Neuron (in vitro differentiated cells): ENCODE measurements around the gene TOR1AIP2.
"Not testable (repeated sequence)": the region's sequence is repeated elsewhere in the genome, so short reads cannot be mapped to it uniquely, and the experiment has no call there.

Experiments used
- H2AFZ ChIP-seq: one replicate; pipeline ENCODE4 v1.6.1; 2013; ENCODE audit warnings: low read depth, mild to moderate bottlenecking, inconsistent platforms, low read length, moderate library complexity
- H3K27me3 ChIP-seq: one replicate; pipeline ENCODE4 v1.6.1; 2013; ENCODE audit warnings: low read length; ENCODE audit not compliant: insufficient read depth
- H3K36me3 ChIP-seq: one replicate; pipeline ENCODE4 v1.6.1; 2013; ENCODE audit warnings: low read length; ENCODE audit not compliant: insufficient read depth
- H3K4me1 ChIP-seq: one replicate; pipeline ENCODE4 v1.6.1; 2013; ENCODE audit warnings: low read length; ENCODE audit not compliant: insufficient read depth
- H3K4me3 ChIP-seq: 2 replicates; pipeline ENCODE4 v1.5.1; 2013; ENCODE audit warnings: mild to moderate bottlenecking, low read length, moderate library complexity
- H3K9me3 ChIP-seq: one replicate; pipeline ENCODE4 v1.6.1; 2013; ENCODE audit warnings: low read length

TOR1AIP2 gene

GRCh38 chr1:179867493-179868330 lies 9.9 kb downstream of the TOR1AIP2 start:
- peaks cover 38% of the 10 kb centered on the region for H3K36me3 ChIP-seq
- no peaks in the 10 kb centered on the region for H3K4me1 ChIP-seq
- no peaks in the 10 kb centered on the region for H3K27me3 ChIP-seq
- no peak overlapping the region for H2AFZ ChIP-seq
- H3K4me3 ChIP-seq: no peak overlapping the region
- H3K9me3 ChIP-seq: no peaks in the 10 kb centered on the region

- Histone ChIP-seq H3K4me3 (no peak overlapping the region), H3K9me3 (no peaks in the 10 kb centered on the region), H3K36me3 (peaks cover 38% of the 10 kb centered on the region), H3K4me1 (no peaks in the 10 kb centered on the region), H2AFZ (no peak overlapping the region), H3K27me3 (no peaks in the 10 kb centered on the region)
Observed at GRCh38 chr1:179866616-179867015, 11.0 kb downstream of the TOR1AIP2 start.

GRCh38 chr1:179865377-179865776 lies 12.2 kb downstream of the TOR1AIP2 start:
- no peak overlapping the region for H2AFZ ChIP-seq
- H3K4me1 ChIP-seq: peaks cover 6% of the 10 kb centered on the region
- H3K36me3 ChIP-seq: peaks cover 35% of the 10 kb centered on the region
- no peak overlapping the region for H3K4me3 ChIP-seq
- no peaks in the 10 kb centered on the region for H3K27me3 ChIP-seq
- no peaks in the 10 kb centered on the region for H3K9me3 ChIP-seq

- H3K27me3 ChIP-seq: no peaks in the 10 kb centered on the region
- no peak overlapping the region for H2AFZ ChIP-seq
- no peak overlapping the region for H3K4me3 ChIP-seq
- H3K4me1 ChIP-seq: peaks cover 27% of the 10 kb centered on the region
- peaks cover 33% of the 10 kb centered on the region for H3K36me3 ChIP-seq
- no peaks in the 10 kb centered on the region for H3K9me3 ChIP-seq
Observed at GRCh38 chr1:179860652-179861051, 17.0 kb downstream of the TOR1AIP2 start.

GRCh38 chr1:179857009-179857408 lies 20.6 kb downstream of the TOR1AIP2 start:
- Histone ChIP-seq H3K36me3 (peaks cover 14% of the 10 kb centered on the region), H3K4me3 (no peak overlapping the region), H3K27me3 (no peaks in the 10 kb centered on the region), H3K9me3 (no peaks in the 10 kb centered on the region), H2AFZ (no peak overlapping the region), H3K4me1 (peaks cover 27% of the 10 kb centered on the region)

GRCh38 chr1:179856296-179856695 lies 21.3 kb downstream of the TOR1AIP2 start:
- H3K27me3 ChIP-seq: no peaks in the 10 kb centered on the region
- no peaks in the 10 kb centered on the region for H3K9me3 ChIP-seq

GRCh38 chr1:179855831-179856230 lies 21.8 kb downstream of the TOR1AIP2 start:
- H3K27me3 ChIP-seq, H3K9me3 ChIP-seq, H2AFZ ChIP-seq, H3K4me3 ChIP-seq: not testable (repeated sequence)
- H3K4me1 ChIP-seq: peaks cover 25% of the 10 kb centered on the region
- H3K36me3 ChIP-seq: peaks cover 22% of the 10 kb centered on the region

More at GRCh38 chr1:179856296-179856695, 21.3 kb downstream of the TOR1AIP2 start:
- H3K36me3 ChIP-seq: peaks cover 18% of the 10 kb centered on the region
- H2AFZ ChIP-seq: no peak overlapping the region
- H3K4me1 ChIP-seq: peaks cover 27% of the 10 kb centered on the region
- H3K4me3 ChIP-seq: no peak overlapping the region

GRCh38 chr1:179853102-179853501 lies 24.5 kb downstream of the TOR1AIP2 start:
- Histone ChIP-seq H3K36me3 (peaks cover 42% of the 10 kb centered on the region), H3K4me3 (no peak overlapping the region), H3K4me1 (peaks cover 3% of the 10 kb centered on the region), H2AFZ (no peak overlapping the region), H3K9me3 (no peaks in the 10 kb centered on the region), H3K27me3 (no peaks in the 10 kb centered on the region)

GRCh38 chr1:179848233-179848632 lies 29.4 kb downstream of the TOR1AIP2 start:
- Histone ChIP-seq H3K27me3 (no peaks in the 10 kb centered on the region), H3K4me3 (no peak overlapping the region), H3K4me1 (no peaks in the 10 kb centered on the region), H3K36me3 (peaks cover 60% of the 10 kb centered on the region), H3K9me3 (no peaks in the 10 kb centered on the region), H2AFZ (no peak overlapping the region)

- Histone ChIP-seq H2AFZ (no peak overlapping the region), H3K9me3 (no peaks in the 10 kb centered on the region), H3K36me3 (peaks cover 10% of the 10 kb centered on the region), H3K4me3 (no peak overlapping the region), H3K27me3 (no peaks in the 10 kb centered on the region), H3K4me1 (no peaks in the 10 kb centered on the region)
Observed at GRCh38 chr1:179840107-179840506, 37.5 kb downstream of the TOR1AIP2 start.

- not testable (repeated sequence) for H3K27me3 ChIP-seq, H3K36me3 ChIP-seq, H3K4me3 ChIP-seq, H2AFZ ChIP-seq, H3K4me1 ChIP-seq, H3K9me3 ChIP-seq
Observed at GRCh38 chr1:179836686-179837445, 40.7 kb downstream of the TOR1AIP2 start.

GRCh38 chr1:179831852-179832699 lies 45.5 kb downstream of the TOR1AIP2 start:
- Histone ChIP-seq H3K4me3 (no peak overlapping the region), H2AFZ (no peak overlapping the region), H3K36me3 (no peaks in the 10 kb centered on the region), H3K9me3 (no peaks in the 10 kb centered on the region), H3K4me1 (no peaks in the 10 kb centered on the region), H3K27me3 (no peaks in the 10 kb centered on the region)

- Histone ChIP-seq H3K27me3 (no peaks in the 10 kb centered on the region), H3K4me3 (no peak overlapping the region)
Observed at GRCh38 chr1:179831225-179831624, 46.4 kb downstream of the TOR1AIP2 start.

More at GRCh38 chr1:179831225-179831624, 46.4 kb downstream of the TOR1AIP2 start:
- H3K9me3 ChIP-seq: no peaks in the 10 kb centered on the region
- H2AFZ ChIP-seq: no peak overlapping the region
- no peaks in the 10 kb centered on the region for H3K4me1 ChIP-seq
- H3K36me3 ChIP-seq: no peaks in the 10 kb centered on the region
